DND-41 (cell line): ENCODE measurements around the gene SLC6A16.

Experiments
- ATAC-seq: fragments of 200-7000 bp; cut with Tn5 transposase; 3 replicates; pipeline ENCODE4 v1.9.1; 2021; ENCODE audit warnings: low read depth; ENCODE audit not compliant: insufficient read depth
- DNase-seq: peaks from one replicate; pipeline ENCODE4 v3.0.0-alpha.2; 2020
- H2AFZ ChIP-seq: 2 replicates; pipeline ENCODE4 v1.6.0; 2012; ENCODE audit warnings: low read depth, low read length
- H3K27ac ChIP-seq: 2 replicates; pipeline ENCODE4 v1.5.1; 2012; ENCODE audit warnings: low read length, inconsistent platforms
- H3K27me3 ChIP-seq: fragments of 200-600 bp; sonication (generic); 2 replicates; pipeline ENCODE4 v1.6.0; 2012; ENCODE audit warnings: low read length, mild to moderate bottlenecking, inconsistent platforms; ENCODE audit not compliant: insufficient read depth, poor library complexity
- H3K36me3 ChIP-seq: 2 replicates; pipeline ENCODE4 v1.5.1; 2012; ENCODE audit warnings: low read length, inconsistent platforms; ENCODE audit not compliant: insufficient read depth
- H3K4me1 ChIP-seq: 2 replicates; pipeline ENCODE4 v1.5.1; 2012; ENCODE audit warnings: mild to moderate bottlenecking, low read length; ENCODE audit not compliant: insufficient read depth
- H3K4me2 ChIP-seq: 2 replicates; pipeline ENCODE4 v1.6.0; 2012; ENCODE audit warnings: mild to moderate bottlenecking, moderate library complexity, low read length, inconsistent platforms; ENCODE audit not compliant: insufficient read depth
- H3K4me3 ChIP-seq, 2 experiments: fragments of 200-600 bp in 1 of 2; shearing (Covaris generic) in 1 of 2; 2 replicates each; pipeline ENCODE4 v1.5.1; 2012 to 2016; ENCODE audit warnings: inconsistent platforms in 2 of 2, low read length in 2 of 2, mild to moderate bottlenecking in 2 of 2, low read depth in 1 of 2, moderate library complexity in 1 of 2
- H3K79me2 ChIP-seq: 2 replicates; pipeline ENCODE4 v1.6.0; 2012; ENCODE audit warnings: low read length, inconsistent platforms; ENCODE audit not compliant: insufficient read depth
- H3K9ac ChIP-seq: 2 replicates; pipeline ENCODE4 v1.6.0; 2012; ENCODE audit warnings: low read depth, mild to moderate bottlenecking, inconsistent platforms, low read length, moderate library complexity
- H3K9me3 ChIP-seq: 2 replicates; pipeline ENCODE4 v1.5.1; 2012; ENCODE audit warnings: low read length, moderate library complexity, mild to moderate bottlenecking, inconsistent platforms; ENCODE audit not compliant: insufficient read depth, severe bottlenecking
- H4K20me1 ChIP-seq: 2 replicates; pipeline ENCODE4 v1.6.0; 2012; ENCODE audit warnings: low read length; ENCODE audit not compliant: insufficient read depth
- CTCF ChIP-seq: IDR thresholded peaks from 2 replicates; pipeline ENCODE4 v1.5.1; 2012; ENCODE audit warnings: borderline replicate concordance, low read length, moderate library complexity, mild to moderate bottlenecking; ENCODE audit not compliant: poor library complexity, severe bottlenecking; ENCODE audit errors: extremely low read depth
- EZH2 ChIP-seq: IDR thresholded peaks from 3 replicates; pipeline ENCODE4 v1.6.1; 2012; ENCODE audit warnings: borderline replicate concordance, low read depth, mild to moderate bottlenecking, moderate library complexity, low read length, inconsistent platforms; ENCODE audit not compliant: severe bottlenecking

The SLC6A16 gene

GRCh38 chr19:49340069-49340864, 15.3 kb upstream of the SLC6A16 start:
- Histone ChIP-seq H3K4me3 (no peak overlapping the region), H3K27ac (no peak overlapping the region), H3K9ac (no peak overlapping the region), H3K9me3 (no peaks in the 10 kb centered on the region), H3K36me3 (no peaks in the 10 kb centered on the region), H3K79me2 (no peaks in the 10 kb centered on the region), H3K4me1 (no peaks in the 10 kb centered on the region), H4K20me1 (no peaks in the 10 kb centered on the region), H3K4me2 (no peak overlapping the region), H3K27me3 (no peaks in the 10 kb centered on the region), H2AFZ (no peak overlapping the region)
- TF ChIP-seq CTCF (no peak), EZH2 (no peak)
- peak; percentile 47; the same call in 1 of the 3 replicates for ATAC-seq
- peak; percentile 57 for DNase-seq

GRCh38 chr19:49339301-49340068, 14.5 kb upstream of the SLC6A16 start:
- Histone ChIP-seq H3K27ac (no peak overlapping the region), H4K20me1 (no peaks in the 10 kb centered on the region), H2AFZ (no peak overlapping the region), H3K4me1 (no peaks in the 10 kb centered on the region), H3K36me3 (no peaks in the 10 kb centered on the region), H3K9me3 (no peaks in the 10 kb centered on the region), H3K9ac (no peak overlapping the region), H3K4me3 (no peak overlapping the region), H3K4me2 (no peak overlapping the region), H3K79me2 (no peaks in the 10 kb centered on the region), H3K27me3 (no peaks in the 10 kb centered on the region)
- no peak for ATAC-seq
- DNase-seq: no peak
- TF ChIP-seq EZH2 (no peak), CTCF (no peak)

GRCh38 chr19:49338691-49339300, 13.8 kb upstream of the SLC6A16 start:
- H3K36me3 ChIP-seq: no peaks in the 10 kb centered on the region
- H3K27ac ChIP-seq: no peak overlapping the region
- no peak for ATAC-seq
- H3K27me3 ChIP-seq: no peaks in the 10 kb centered on the region
- H3K4me3 ChIP-seq: no peak overlapping the region
- no peak overlapping the region for H2AFZ ChIP-seq
- TF ChIP-seq EZH2: no peak
- no peak for TF ChIP-seq CTCF
- peaks cover 2% of the 10 kb centered on the region for H3K4me1 ChIP-seq
- DNase-seq: no peak
- H4K20me1 ChIP-seq: no peaks in the 10 kb centered on the region
- H3K9ac ChIP-seq: no peak overlapping the region
- no peaks in the 10 kb centered on the region for H3K9me3 ChIP-seq
- no peaks in the 10 kb centered on the region for H3K79me2 ChIP-seq
- H3K4me2 ChIP-seq: no peak overlapping the region
